Measurements from ENCODE around the gene C10orf143.
A peak's percentile ranks its signal among the peaks of the same experiment; 100 is the strongest.
"Not testable (repeated sequence)": the region's sequence is repeated elsewhere in the genome, so short reads cannot be mapped to it uniquely, and the experiment has no call there.

C10orf143 gene

GRCh38 chr10:130111113-130111851 is 652 bp upstream of the C10orf143 start:
- peak; percentile 80 to 91 (median 91) for DNase-seq (ENCODE audit: low read depth in 3 of 3)

- DNase-seq (ENCODE audit: low read depth in 3 of 3): peak; percentile 42 to 66 (median 44)
These were observed 809 bp downstream of the C10orf143 start for GRCh38 chr10:130109796-130110245.

GRCh38 chr10:130108934-130109604 is 1.6 kb downstream of the C10orf143 start:
- no peak for DNase-seq (ENCODE audit: low read depth in 3 of 3)

GRCh38 chr10:130108146-130108545 is 2.5 kb downstream of the C10orf143 start:
- peak in 1 of 3 experiments; percentile 12 for DNase-seq (ENCODE audit: low read depth in 3 of 3)

GRCh38 chr10:130105724-130106123 is 4.9 kb downstream of the C10orf143 start:
- DNase-seq (ENCODE audit: low read depth in 3 of 3): no peak

GRCh38 chr10:130099344-130099743 is 11.3 kb downstream of the C10orf143 start:
- no peak for DNase-seq (ENCODE audit: low read depth in 3 of 3)

GRCh38 chr10:130090565-130090964 is 20.1 kb downstream of the C10orf143 start:
- not testable (repeated sequence) for DNase-seq (ENCODE audit: low read depth in 3 of 3)

GRCh38 chr10:130080461-130080814 is 30.2 kb downstream of the C10orf143 start:
- no peak for DNase-seq (ENCODE audit: low read depth in 3 of 3)

- no peak for DNase-seq (ENCODE audit: low read depth in 3 of 3)
These were observed 30.8 kb downstream of the C10orf143 start for GRCh38 chr10:130079614-130080460.

- DNase-seq (ENCODE audit: low read depth in 3 of 3): no peak
These were observed 32.5 kb downstream of the C10orf143 start for GRCh38 chr10:130078120-130078519.

- DNase-seq (ENCODE audit: low read depth in 3 of 3): no peak
These were observed 33.9 kb downstream of the C10orf143 start for GRCh38 chr10:130076681-130077080.

- DNase-seq (ENCODE audit: low read depth in 3 of 3): no peak
These were observed 36.0 kb downstream of the C10orf143 start for GRCh38 chr10:130074639-130075038.

- no peak for DNase-seq (ENCODE audit: low read depth in 3 of 3)
These were observed 36.7 kb downstream of the C10orf143 start for GRCh38 chr10:130073912-130074311.

GRCh38 chr10:130072247-130072646 is 38.4 kb downstream of the C10orf143 start:
- no peak for DNase-seq (ENCODE audit: low read depth in 3 of 3)

GRCh38 chr10:130067893-130068292 is 42.7 kb downstream of the C10orf143 start:
- DNase-seq (ENCODE audit: low read depth in 3 of 3): no peak

- no peak for DNase-seq (ENCODE audit: low read depth in 3 of 3)
These were observed 43.9 kb downstream of the C10orf143 start for GRCh38 chr10:130066743-130067142.

- no peak for DNase-seq (ENCODE audit: low read depth in 3 of 3)
These were observed 45.4 kb downstream of the C10orf143 start for GRCh38 chr10:130065251-130065650.

- DNase-seq (ENCODE audit: low read depth in 3 of 3): no peak
These were observed 45.8 kb downstream of the C10orf143 start for GRCh38 chr10:130064783-130065182.

GRCh38 chr10:130062976-130063375 is 47.7 kb downstream of the C10orf143 start:
- DNase-seq (ENCODE audit: low read depth in 3 of 3): no peak

- DNase-seq (ENCODE audit: low read depth in 3 of 3): no peak
These were observed 48.4 kb downstream of the C10orf143 start for GRCh38 chr10:130062201-130062600.

- DNase-seq (ENCODE audit: low read depth in 3 of 3): no peak
These were observed 48.9 kb downstream of the C10orf143 start for GRCh38 chr10:130061760-130062159.

- DNase-seq (ENCODE audit: low read depth in 3 of 3): no peak
These were observed 56.6 kb downstream of the C10orf143 start for GRCh38 chr10:130054021-130054420.

Measured in stimulated activated CD4-positive, alpha-beta T cell treated with anti-CD3 and anti-CD28 coated beads, TNF-alpha, amount 100 ng/mL, for 24 hours (primary cell).